Astrocyte (in vitro differentiated cells and primary cell): ENCODE measurements around the gene GPLD1. TPM values are rescaled to one million over a fixed set of nuclear protein-coding genes. Genes with fewer than 3 reads are reported as not detected.

ENCODE experiments used
- DNase-seq: peaks from one replicate; pipeline ENCODE4 v3.0.0-alpha.2; 2010; ENCODE audit warnings: low read depth
- FAIRE-seq: peaks from 2 replicates; lab custom pipeline; 2011; peaks lifted over from hg19 to GRCh38; lab: Jason Lieb, UNC
- H2AFZ ChIP-seq: 2 replicates; pipeline ENCODE4 v1.6.0; 2012; ENCODE audit warnings: low read depth, low read length, inconsistent platforms
- H3K27ac ChIP-seq: 2 replicates; pipeline ENCODE4 v1.5.1; 2011; ENCODE audit warnings: low read depth, low read length, inconsistent platforms
- H3K27me3 ChIP-seq: 2 replicates; pipeline ENCODE4 v1.6.0; 2011; ENCODE audit warnings: low read length, inconsistent platforms; ENCODE audit not compliant: insufficient read depth
- H3K36me3 ChIP-seq: 2 replicates; pipeline ENCODE4 v1.5.1; 2011; ENCODE audit warnings: low read length, inconsistent platforms; ENCODE audit not compliant: insufficient read depth
- H3K4me1 ChIP-seq: 2 replicates; pipeline ENCODE4 v1.5.1; 2011; ENCODE audit warnings: low read length, inconsistent platforms; ENCODE audit not compliant: insufficient read depth
- H3K4me2 ChIP-seq: 2 replicates; pipeline ENCODE4 v1.6.0; 2012; ENCODE audit warnings: low read length, inconsistent platforms
- H3K4me3 ChIP-seq: 2 replicates; pipeline ENCODE4 v1.5.1; 2011; ENCODE audit warnings: low read depth, mild to moderate bottlenecking, low read length, inconsistent platforms; ENCODE audit not compliant: insufficient read depth
- H3K79me2 ChIP-seq: 2 replicates; pipeline ENCODE4 v1.6.0; 2012; ENCODE audit warnings: mild to moderate bottlenecking, low read length, inconsistent platforms; ENCODE audit not compliant: insufficient read depth
- H3K9ac ChIP-seq: 2 replicates; pipeline ENCODE4 v1.6.0; 2012; ENCODE audit warnings: mild to moderate bottlenecking, low read length, inconsistent platforms
- H3K9me3 ChIP-seq: 2 replicates; pipeline ENCODE4 v1.5.1; 2012; ENCODE audit warnings: low read depth, mild to moderate bottlenecking, low read length, inconsistent platforms; ENCODE audit not compliant: insufficient read depth
- H4K20me1 ChIP-seq: 2 replicates; pipeline ENCODE4 v1.6.0; 2012; ENCODE audit warnings: low read length, inconsistent platforms; ENCODE audit not compliant: insufficient read depth
- H3K27ac Mint-ChIP-seq: one replicate; pipeline ENCODE4 v1.8.0; 2021; ENCODE audit warnings: mild to moderate bottlenecking, mixed read lengths; ENCODE audit not compliant: unreplicated experiment
- H3K27me3 Mint-ChIP-seq: one replicate; pipeline ENCODE4 v1.8.0; 2021; ENCODE audit warnings: low read depth, mixed read lengths; ENCODE audit not compliant: unreplicated experiment
- H3K36me3 Mint-ChIP-seq: one replicate; pipeline ENCODE4 v1.8.0; 2021; ENCODE audit warnings: low read depth, mixed read lengths; ENCODE audit not compliant: unreplicated experiment
- H3K4me1 Mint-ChIP-seq: one replicate; pipeline ENCODE4 v1.8.0; 2021; ENCODE audit warnings: low read depth, mixed read lengths; ENCODE audit not compliant: unreplicated experiment
- H3K4me3 Mint-ChIP-seq: one replicate; pipeline ENCODE4 v1.8.0; 2021; ENCODE audit warnings: mild to moderate bottlenecking, moderate library complexity, mixed read lengths; ENCODE audit not compliant: unreplicated experiment
- H3K9me3 Mint-ChIP-seq: one replicate; pipeline ENCODE4 v1.8.0; 2021; ENCODE audit warnings: mild to moderate bottlenecking, mixed read lengths; ENCODE audit not compliant: unreplicated experiment
- CTCF ChIP-seq: IDR thresholded peaks from 2 replicates; pipeline ENCODE4 v1.5.1; 2011; ENCODE audit warnings: low read depth, mild to moderate bottlenecking, inconsistent platforms, low read length, moderate library complexity; ENCODE audit not compliant: insufficient read depth
- EZH2 ChIP-seq: IDR thresholded peaks from 2 replicates; pipeline ENCODE4 v1.6.1; 2012; ENCODE audit warnings: mild to moderate bottlenecking, low read length, inconsistent platforms; ENCODE audit not compliant: insufficient read depth
- total RNA-seq: library from RNA; stranded (reverse); gene quantifications from 2 replicates; pipeline ENCODE4 v1.2.1, GENCODE V29; 2021

The GPLD1 gene
- total RNA-seq, 1 donor from 2014 or later, result 0.75 TPM

- Mint-ChIP-seq H3K9me3 (no peaks in the 10 kb centered on the region), H3K27ac (no peak overlapping the region), H3K4me1 (peaks cover 8% of the 10 kb centered on the region), H3K4me3 (no peak overlapping the region), H3K27me3 (no peaks in the 10 kb centered on the region), H3K36me3 (no peaks in the 10 kb centered on the region)
- Histone ChIP-seq H3K27ac (no peak overlapping the region), H3K4me1 (no peaks in the 10 kb centered on the region), H4K20me1 (no peaks in the 10 kb centered on the region), H2AFZ (no peak overlapping the region), H3K4me3 (no peak overlapping the region), H3K27me3 (no peaks in the 10 kb centered on the region), H3K9me3 (no peaks in the 10 kb centered on the region), H3K4me2 (no peak overlapping the region), H3K79me2 (no peaks in the 10 kb centered on the region), H3K36me3 (no peaks in the 10 kb centered on the region), H3K9ac (no peak overlapping the region)
- TF ChIP-seq EZH2 (no peak), CTCF (no peak)
- DNase-seq (no peak), FAIRE-seq (no peak)
These were observed 12.7 kb downstream of the GPLD1 start for GRCh38 chr6:24476631-24477030.

GRCh38 chr6:24472181-24472580, 17.2 kb downstream of the GPLD1 start:
- H3K27me3 ChIP-seq, result no peaks in the 10 kb centered on the region
- H3K27ac ChIP-seq, result no peak overlapping the region
- no peak overlapping the region for H3K4me2 ChIP-seq
- no peak overlapping the region for H3K27ac Mint-ChIP-seq
- H3K9me3 ChIP-seq, result no peaks in the 10 kb centered on the region
- H3K4me1 ChIP-seq, result no peaks in the 10 kb centered on the region
- H3K9ac ChIP-seq, result no peak overlapping the region
- no peaks in the 10 kb centered on the region for H3K9me3 Mint-ChIP-seq
- H3K4me3 Mint-ChIP-seq, result no peak overlapping the region
- no peaks in the 10 kb centered on the region for H4K20me1 ChIP-seq
- no peak overlapping the region for H3K4me3 ChIP-seq
- DNase-seq (no peak), FAIRE-seq (no peak)
- TF ChIP-seq CTCF (no peak), EZH2 (no peak)
- no peaks in the 10 kb centered on the region for H3K27me3 Mint-ChIP-seq
- H3K36me3 ChIP-seq, result no peaks in the 10 kb centered on the region
- no peaks in the 10 kb centered on the region for H3K79me2 ChIP-seq
- H2AFZ ChIP-seq, result no peak overlapping the region
- H3K36me3 Mint-ChIP-seq, result no peaks in the 10 kb centered on the region
- H3K4me1 Mint-ChIP-seq, result no peaks in the 10 kb centered on the region

- Mint-ChIP-seq H3K9me3 (no peaks in the 10 kb centered on the region), H3K27me3 (no peaks in the 10 kb centered on the region), H3K27ac (no peak overlapping the region), H3K36me3 (no peaks in the 10 kb centered on the region), H3K4me1 (no peaks in the 10 kb centered on the region), H3K4me3 (no peak overlapping the region)
- Histone ChIP-seq H2AFZ (peak overlapping the region; percentile 33), H3K36me3 (no peaks in the 10 kb centered on the region), H3K79me2 (no peaks in the 10 kb centered on the region), H3K9me3 (no peaks in the 10 kb centered on the region), H3K4me3 (no peak overlapping the region), H3K4me1 (no peaks in the 10 kb centered on the region), H3K9ac (no peak overlapping the region), H4K20me1 (no peaks in the 10 kb centered on the region), H3K27ac (no peak overlapping the region), H3K4me2 (peak overlapping the region; percentile 19), H3K27me3 (no peaks in the 10 kb centered on the region)
- no peak for DNase-seq
- no peak for TF ChIP-seq CTCF
- no peak for TF ChIP-seq EZH2
- no peak for FAIRE-seq
These were observed 19.6 kb downstream of the GPLD1 start for GRCh38 chr6:24469811-24470210.
